Ecto neural progenitor cell (in vitro differentiated cells): ENCODE data around the gene APBA1.
A peak's percentile ranks its signal among the peaks of the same experiment; 100 is the strongest.

ENCODE experiments used
- DNase-seq: peaks from one replicate; pipeline ENCODE4 v3.0.0-alpha.2; 2018; ENCODE audit warnings: low spot score

Gene APBA1

DNA sequence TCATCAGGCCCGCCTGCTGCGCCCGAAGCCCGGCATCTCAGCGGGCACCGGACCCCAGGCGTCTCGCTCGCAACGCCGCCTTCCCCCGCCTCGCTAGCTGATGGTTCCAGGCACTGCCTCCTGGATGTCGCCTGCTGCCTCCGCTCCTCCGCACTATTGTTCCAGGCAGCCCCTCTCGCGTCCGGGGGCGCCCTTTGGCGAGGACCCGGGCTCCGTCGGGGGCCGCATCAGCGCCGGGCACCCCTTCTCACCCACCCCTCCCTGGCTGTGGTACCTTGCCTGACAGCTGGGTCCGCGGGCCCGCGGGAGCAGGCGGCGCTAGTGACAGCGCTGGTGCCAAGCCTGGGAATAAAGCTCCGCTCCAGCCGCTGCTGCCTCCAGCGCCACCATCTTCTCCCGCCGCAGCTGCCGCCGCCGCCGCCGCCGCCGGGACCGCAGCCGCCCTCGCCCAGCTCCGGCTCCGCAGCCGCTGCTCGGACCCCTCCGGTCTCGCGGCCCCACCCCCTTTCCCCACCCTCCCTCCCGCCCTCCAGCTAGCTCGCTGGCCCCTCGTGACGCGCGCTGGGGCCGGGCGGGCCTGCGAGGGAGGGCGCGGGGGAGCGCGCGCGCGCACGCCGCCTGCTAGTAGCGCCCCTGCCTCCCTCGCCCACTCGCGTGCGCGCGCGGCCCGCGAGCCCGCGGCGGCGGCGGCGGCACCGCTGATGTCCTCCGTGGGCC, at the start of gene APBA1:
Gene APBA1, minus strand, starts transcription at position 493 of the 717 bp plus-strand sequence.
- peak; percentile 81 for DNase-seq

DNA sequence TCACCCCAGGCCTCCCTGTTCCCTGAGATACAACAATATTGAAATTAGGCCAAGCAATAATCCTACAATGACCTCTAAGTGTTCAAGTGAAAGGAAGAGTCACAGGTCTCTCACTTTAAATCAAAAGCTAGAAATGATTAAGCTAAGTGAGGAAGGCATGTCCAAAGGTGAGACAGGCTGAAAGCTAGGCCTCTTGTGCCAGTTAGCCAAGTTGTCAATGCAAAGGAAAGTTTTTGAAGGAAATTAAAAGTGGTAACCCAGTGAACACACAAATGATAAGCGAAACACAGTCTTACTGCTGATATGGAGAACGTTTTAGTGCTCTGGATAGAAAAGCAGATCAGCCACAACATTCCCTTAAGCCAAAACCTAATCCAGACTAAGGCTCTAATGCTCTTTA, 47.8 kb upstream of the APBA1 start:
- DNase-seq, result no peak

DNA sequence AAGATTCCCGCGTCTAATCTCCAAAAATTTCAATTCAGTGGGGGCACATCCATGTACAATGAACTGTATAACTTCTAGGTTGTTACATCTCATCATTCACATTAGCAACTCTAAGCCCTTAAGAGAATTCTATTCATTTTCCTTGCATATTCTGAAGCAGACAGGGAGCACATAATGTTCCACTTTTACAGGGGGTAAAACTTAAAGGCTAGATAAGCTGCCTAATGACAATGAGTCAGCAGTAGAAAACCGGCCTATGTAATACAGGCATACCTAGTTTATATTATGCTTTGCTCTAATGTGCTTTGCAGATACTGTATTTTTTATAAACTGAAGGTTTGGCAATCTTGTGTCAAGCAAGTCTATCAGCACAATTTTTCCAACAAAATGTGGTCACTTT, 47.2 kb upstream of the APBA1 start:
- DNase-seq, result no peak

DNA sequence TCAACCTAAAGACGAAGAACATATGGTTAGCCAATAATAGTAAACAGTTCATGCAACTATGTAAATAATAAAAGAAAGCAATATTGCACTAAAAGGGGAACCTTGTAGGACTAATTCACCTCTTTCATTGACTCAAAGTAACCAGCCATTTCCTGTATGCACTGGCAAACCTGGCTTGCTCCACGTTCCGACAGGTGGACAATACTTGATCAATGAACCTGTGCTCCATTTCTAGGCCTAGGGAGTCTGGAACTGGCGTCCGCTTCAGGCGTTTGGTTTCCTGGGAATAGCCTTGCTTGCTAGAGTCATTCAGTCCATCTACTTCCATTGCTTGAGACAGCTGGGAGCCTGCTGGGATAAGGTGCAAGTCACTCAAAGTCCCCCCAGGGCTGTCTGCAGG, 46.0 kb upstream of the APBA1 start:
- no peak for DNase-seq

DNA sequence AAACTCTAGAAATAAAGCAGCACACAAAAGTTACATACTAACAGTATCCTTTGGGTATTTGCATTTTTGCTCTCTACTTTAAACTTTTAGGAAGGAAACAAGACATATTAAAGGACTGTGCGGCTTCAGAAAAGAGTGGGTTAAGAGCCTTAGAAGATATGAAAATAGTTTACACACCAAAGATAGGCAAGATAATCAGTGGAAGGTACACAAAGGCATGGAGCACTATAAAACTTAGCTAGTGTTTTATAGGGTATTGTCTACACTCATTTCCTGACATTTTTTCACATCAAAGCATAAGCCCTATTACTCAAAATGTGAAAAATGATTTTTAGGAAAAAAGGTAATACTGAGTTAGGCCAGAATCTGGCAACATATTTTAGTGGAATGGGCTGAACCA, 43.7 kb upstream of the APBA1 start:
- no peak for DNase-seq

DNA sequence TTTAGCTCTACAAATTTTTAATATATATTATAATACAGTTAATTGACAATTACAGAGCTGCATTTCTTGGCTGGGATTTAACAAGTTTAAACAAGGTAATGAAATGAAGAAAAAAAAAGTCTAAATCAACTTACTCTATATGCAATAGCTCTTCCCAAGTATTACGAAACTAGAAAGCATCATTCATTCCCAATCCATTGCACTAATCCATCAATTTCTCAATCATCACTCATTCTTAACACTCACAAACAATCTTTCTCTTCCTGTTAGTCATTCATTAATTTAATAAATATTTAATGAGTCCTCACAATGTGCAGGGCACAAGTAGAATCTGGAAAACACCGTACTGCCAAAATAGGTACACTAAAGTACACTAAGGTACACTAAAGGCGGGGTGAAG, 42.9 kb upstream of the APBA1 start:
- no peak for DNase-seq

DNA sequence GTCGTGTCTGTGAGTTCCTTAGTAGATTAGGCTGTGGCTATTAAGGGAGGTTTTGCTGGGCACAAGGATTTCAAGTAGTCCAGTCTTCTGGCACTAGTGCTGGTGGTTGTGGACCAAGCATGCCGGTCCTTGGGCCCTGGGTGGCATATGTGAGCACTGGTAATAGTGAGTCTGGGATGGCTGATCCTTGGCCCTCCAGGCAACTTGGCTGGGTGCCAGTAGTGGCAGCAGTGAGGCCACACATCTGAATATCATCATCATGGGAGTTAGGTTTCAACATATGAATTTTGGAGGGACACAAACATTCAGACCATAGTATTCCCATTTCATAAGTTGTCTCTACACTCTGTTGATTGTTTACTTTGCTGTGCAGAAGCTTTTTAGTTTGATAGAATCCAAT, 25.3 kb upstream of the APBA1 start:
- no peak for DNase-seq

DNA sequence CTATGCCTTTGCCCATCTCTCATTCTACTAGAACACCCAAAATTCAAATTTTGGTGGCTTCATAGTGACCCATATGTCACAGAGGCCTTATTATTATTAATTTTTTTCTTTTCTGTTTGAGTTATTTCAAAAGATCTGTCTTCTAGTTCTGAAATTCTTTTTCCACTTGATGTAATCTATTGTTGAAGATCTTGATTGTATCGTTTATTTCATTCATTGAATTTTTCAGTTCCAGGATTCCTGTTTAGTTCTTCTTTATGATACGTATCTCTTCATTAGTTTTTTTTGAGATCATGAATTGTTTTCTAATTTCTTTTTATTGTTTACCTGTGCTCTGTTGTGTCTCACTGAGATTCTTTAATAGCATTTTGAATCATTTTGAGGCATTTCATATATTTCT, 24.6 kb upstream of the APBA1 start:
- DNase-seq, result no peak

DNA sequence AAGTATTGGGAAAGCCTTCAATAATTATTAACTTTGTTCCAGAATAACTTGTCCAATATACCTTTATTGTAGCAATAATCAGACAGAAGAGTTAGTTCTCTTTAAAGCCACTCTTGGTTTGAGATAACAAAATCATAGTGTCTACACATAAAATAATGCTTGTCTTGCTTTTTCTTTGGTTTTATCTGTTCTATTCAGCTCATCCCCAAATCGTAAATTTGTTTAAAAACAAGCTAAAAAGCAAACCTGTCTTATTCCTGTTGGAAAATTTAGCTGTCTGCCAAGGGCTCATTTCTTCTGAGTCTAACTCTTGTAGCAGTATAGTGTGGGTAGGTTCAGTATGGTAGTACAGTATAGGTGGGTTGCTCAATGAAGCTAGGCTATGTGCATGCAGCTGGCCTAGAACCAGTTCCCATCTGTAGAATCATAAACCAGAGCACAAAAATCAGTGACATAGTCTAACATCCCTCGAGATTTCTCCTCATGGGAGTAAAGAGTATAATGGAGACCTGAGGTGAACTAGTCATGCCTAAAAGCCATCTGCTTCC, 17.9 kb upstream of the APBA1 start:
- DNase-seq, result no peak

DNA sequence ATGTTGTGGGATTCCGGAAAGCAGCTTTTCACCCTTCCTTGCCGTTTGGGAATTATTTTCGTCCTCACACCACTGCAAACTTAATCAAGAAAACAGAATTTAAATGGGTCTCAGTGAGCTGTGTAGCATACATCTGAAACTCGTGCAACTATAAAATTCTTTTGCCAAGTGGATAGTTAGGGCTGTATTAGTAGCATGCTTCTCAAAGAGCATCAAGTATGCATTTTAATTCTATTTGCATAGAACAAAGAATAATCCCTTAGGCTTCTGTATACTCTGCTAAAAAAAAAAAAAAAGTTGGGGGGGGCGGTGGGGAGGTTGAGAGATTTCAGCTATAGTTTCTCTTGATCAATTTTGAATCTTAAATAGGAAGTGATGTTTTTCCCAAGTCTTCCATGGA, 11.8 kb upstream of the APBA1 start:
- DNase-seq, result no peak

DNA sequence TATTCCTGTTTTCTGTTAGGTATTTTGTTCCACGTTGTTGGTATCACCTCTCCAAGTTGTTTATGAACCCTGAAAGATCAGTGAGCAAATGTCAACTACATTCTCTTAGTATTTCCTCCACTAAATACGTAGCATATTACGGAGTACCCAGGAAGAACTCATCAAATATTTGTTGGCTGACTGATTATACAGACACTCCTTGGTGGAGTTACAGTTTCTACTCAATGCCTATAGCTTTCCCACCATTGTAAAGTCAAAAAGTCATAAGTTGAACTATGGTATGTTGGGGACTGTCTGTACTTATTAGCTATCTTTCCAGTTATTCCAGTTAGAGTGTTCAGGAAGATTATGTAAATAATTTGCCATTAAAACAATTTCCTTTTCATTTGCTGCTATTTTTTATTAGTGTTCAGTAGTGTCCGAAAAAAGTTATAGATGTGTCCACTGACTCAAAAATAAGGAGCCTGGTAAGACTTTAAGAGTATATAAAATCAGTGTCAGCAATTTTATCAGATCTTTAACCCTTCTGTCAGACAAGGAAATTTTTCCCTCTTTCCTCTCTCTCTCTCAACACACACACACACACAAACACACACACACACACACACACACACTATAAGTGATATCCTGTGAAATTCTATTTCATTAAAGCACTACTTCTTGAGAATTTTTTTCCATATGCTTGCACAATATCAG, 6.8 kb upstream of the APBA1 start:
- DNase-seq, result no peak

DNA sequence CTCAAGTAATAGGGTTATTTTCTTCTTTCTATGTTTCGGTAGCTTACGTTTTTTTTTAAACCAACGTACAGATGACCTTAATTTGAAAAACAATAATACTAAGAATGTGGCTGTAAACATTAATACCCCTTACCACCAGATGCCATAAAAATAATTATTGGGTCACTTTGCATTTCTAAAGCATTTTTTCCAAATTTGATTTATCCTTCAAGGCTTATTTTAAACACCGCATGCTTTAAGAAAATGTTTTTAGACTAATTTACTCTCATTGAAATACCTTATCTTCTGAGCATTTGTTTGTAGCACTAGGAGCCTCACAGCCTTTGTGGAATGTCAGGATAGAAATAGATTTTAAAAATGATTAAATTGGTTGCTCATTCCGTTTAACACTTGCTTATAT, 5.8 kb upstream of the APBA1 start:
- DNase-seq, result no peak

DNA sequence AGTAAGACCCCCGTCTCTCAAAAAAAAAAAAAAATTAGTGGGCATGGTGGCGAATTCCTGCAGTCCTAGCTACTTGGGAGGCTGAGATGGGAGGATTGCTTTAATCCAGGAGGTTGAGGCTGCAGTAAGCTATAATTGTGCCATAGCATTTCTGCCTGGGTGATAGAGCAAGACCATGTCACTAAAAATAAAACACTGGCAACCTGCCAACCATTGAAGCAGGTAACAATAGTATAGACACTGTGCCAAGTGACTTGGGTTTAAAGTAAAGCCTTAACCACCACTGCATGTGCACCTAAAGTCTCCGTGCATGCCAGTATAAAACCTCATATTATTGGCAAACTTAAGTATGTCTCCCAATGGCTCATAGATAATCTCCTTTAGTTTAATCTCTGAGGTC, 3.4 kb upstream of the APBA1 start:
- DNase-seq, result no peak

DNA sequence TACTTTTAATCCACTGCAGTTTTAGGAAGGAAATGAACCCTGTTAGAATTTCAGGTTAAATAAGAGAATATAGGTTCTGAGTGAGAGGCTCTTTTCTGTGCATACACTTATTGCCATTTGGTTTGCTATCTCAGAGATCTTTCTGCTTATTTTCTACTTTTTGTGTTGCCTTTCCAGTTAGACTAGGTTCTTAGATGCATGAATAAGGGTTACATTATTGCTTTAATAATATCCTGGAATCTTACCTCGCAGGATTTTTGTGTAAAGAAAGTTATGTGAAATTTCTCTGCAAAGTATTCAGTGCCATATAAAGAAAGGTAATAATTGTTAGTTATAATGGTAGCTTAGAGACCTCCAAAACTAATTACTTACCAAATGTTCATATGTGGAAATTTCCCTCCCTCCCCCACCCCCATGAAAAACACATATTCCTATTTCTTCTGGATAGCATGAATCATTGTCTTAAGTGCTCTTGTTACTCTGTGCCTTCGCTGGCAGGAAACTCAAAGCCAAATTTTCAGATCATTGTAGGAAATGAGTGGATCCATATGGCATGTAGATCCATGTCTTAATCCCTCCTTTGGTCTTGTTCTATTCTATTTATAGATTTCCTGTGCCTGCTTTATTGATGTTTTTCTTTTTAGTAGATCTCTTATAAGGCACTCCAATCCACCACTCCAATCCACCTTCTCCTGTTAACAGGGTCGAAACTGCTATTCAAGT, 2.7 kb upstream of the APBA1 start:
- DNase-seq, result no peak

DNA sequence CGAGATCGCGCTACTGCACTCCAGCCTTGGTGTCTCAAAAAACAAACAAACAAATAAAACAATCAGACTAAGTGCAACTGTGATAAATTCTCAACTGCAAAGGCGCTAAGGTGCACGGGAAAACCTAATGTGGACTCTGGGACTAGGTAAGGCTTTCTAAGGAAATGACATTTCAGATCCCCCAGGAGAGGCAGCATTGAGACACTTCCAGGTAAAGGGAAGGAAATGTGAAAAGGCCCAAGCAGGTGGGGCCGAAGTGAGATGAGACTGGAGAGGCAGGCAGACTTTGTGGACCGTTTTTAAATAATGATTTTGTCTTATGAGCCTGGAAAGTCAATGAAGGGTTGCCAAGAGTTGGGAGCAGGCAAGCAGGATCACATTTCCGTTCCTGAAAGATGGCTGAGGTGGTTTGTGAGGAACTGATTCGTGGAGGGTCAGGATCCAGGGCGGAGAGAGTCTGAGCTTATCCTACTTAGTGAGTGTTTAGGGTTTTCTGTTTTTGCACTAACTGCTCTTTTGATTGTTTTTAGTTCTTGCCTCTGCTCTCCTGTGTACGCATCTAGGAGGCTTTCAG, 2.0 kb upstream of the APBA1 start:
- DNase-seq, result no peak

DNA sequence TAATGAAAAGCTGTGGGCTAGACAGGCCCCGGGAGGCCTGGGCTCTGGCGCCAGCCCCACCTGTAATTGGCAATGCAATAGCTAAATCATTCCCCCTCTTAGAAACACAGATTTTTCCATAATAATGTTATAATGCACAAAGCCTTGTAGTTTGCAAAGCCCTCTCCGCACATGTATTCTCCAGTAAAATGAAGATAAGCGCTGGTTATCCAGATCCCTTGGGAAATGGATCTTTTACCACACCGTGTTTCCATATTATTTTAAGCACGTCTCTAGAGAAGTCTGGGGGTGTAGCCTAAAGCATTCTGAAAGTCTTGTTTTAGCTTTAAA, 1.1 kb upstream of the APBA1 start:
- DNase-seq, result no peak

DNA sequence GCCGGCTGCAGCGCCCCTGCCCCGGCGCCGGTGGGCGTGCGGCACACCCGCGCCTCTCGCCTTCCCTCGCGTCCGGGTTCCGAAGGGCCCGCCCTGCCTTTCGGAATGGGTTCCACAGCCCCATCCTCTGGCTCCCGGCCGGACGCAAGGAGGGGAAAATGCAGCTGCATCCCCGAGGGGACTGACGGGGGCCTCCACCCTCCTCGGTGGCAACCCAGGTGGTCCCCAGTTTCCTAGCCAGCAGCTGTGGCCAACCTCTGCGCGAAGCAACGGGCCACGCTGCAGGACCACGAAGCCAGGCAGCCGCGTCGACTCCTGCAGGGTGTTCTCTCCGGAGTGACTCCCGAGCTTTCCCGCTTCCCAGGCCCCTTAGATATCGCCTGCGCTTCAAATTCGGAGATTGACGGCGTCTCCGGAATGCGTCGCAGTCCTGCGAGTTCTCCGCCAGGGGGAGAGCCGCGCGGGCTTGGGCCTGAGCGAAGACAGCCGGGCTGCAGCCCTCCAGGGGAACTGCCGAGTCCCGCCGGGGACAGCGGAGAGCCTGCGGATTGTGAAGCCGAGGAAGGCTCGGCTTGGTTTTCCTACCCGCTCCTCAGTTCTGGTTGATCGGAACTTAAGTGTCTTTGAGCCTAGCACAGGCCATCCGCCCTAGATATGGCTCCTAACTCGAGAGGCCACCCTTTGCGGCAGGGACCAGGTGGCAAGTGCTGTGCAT, 582 bp upstream of the APBA1 start:
- peak; percentile 92 for DNase-seq

DNA sequence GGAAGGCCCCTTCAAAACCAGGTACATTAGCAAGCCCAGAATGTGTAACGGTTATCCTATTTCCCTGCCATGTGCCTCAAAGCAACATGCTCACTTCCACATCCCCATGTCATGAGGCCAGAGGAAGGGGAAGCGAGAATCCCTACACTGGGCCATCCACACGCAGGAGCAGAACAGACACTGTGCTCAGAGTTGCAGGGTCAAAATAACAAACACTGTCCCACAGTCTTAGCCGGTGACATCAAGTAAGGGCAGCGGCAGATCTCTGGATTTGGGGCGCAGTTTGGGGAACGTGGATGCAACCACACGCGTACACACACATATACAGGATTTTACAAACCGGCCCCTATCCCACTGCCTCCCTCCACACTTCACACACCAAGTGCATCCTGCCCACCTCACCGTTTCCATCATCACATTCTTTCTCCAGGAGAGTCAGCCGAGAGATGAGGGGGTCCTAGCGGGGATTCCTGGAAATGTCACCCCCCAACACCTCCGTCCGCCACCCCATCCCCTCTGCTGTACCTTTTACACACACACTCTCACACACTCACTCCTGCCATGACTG, 776 bp downstream of the APBA1 start:
- DNase-seq, result no peak

DNA sequence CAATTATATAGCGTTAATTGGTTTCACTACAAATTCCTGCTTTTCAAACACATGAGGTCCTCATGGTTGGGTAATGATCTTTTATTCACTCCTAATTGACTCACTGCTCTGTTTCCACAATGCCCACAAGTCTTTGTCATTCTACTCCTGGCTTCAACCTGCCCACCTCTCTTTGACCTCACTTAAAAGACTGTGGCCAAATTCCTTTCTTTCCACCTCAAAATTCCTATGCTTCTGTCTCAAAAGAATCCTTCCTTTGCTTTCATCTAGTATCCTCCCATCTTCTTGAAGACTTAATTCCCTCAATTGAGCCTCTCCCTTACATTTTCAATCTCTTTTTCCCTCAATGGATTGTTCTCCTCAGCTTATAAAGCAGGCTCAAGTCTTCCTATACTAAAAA, 4.9 kb downstream of the APBA1 start:
- DNase-seq, result no peak

DNA sequence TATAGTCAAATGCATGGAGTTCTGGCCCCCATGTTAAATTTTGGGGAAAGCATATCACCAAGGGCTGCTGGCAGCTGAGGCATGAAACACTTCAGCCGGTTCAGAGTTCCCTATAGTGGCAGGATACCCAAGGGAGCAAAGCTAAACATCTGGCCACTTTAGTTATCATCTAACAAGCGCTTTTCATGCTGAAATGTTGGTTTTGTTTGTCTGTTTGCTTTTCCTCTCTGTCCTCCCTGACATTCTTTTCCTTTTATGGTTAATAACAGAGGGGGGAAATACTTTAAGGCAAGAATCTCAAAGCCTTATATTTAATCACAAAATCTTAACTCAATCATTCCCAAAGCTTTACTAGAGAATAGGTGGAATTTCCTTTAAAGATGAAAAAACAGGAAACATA, 11.9 kb downstream of the APBA1 start:
- no peak for DNase-seq

DNA sequence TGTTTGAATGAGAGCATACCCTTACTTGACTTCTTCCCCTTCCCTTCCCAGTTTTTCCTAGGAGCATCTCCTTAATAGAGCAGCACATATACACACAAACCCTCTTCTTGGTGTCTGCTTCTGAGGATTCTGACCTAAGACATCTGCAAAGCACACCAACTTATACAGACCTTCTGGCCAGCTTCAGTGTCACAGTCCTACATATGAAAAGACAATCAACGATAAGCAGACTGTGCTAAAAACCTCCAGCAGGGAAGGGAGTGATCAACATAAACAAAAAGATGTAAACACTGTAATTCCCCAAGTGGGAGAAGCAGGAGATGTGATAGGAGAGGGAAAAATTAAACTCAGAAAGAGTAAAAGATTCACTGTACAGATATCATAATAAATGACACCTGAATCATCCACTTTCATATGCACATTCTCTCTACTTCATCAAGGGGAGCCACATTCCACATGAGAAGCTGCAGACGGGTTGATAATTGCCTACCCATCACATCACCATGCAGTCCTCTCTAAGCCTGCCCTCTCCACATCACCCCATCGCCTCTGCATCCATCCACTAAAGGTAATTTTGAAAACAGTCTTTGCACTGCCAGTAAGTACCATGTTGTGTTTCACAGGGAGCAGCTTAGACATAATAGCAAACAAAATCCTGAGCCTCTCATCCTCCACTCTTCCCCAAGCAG, 13.0 kb downstream of the APBA1 start:
- no peak for DNase-seq
